IMR-90 (cell line): Measurements from ENCODE around the gene FGF12. TPM values are rescaled to one million over a fixed set of nuclear protein-coding genes. Genes with fewer than 3 reads are reported as not detected.

Source experiments
- ATAC-seq: fragments of 200-7000 bp; cut with Tn5 transposase; 2 replicates; pipeline ENCODE4 v1.9.1; 2020; ENCODE audit warnings: low read depth, mild to moderate bottlenecking, moderate library complexity
- BruUV-seq: library from RNA; stranded (reverse); fragments of 400-500 nt; replicated peaks from 2 replicates; lab custom pipeline; 2021; lab: Mats Ljungman, UMichigan
- CTCF ChIA-PET: fragments of 300-600 bp; formaldehyde crosslinking; extraction: SDS; loops from one replicate; lab custom pipeline; 2021; ENCODE audit warnings: antibody characterized with exemption; lab: Yijun Ruan, JAX
- POLR2A ChIA-PET: fragments of 300-600 bp; sonication (Branson Sonifier 250); formaldehyde crosslinking; loops from one replicate; lab custom pipeline; 2022; ENCODE audit warnings: antibody characterized with exemption; ENCODE audit not compliant: unreplicated experiment; lab: Charles Lee
- DNase-seq: peaks from one replicate; pipeline ENCODE4 v3.0.0; 2013
- H2AFZ ChIP-seq: replicated peaks from 2 replicates; pipeline ENCODE3; 2013; ENCODE audit warnings: low read length, mild to moderate bottlenecking; ENCODE audit not compliant: poor library complexity
- H2AK5ac ChIP-seq: 2 replicates; pipeline ENCODE4 v1.6.1; 2013; ENCODE audit warnings: low read depth, low read length, inconsistent platforms
- H2AK9ac ChIP-seq: replicated peaks from 2 replicates; pipeline ENCODE3; 2013; ENCODE audit warnings: mild to moderate bottlenecking, low read depth, low read length, moderate library complexity; ENCODE audit not compliant: poor library complexity
- H2BK120ac ChIP-seq: 2 replicates; pipeline ENCODE4 v1.6.1; 2013; ENCODE audit warnings: low read depth, low read length, inconsistent platforms
- H2BK15ac ChIP-seq: 3 replicates; pipeline ENCODE4 v1.6.1; 2013; ENCODE audit warnings: low read depth, low read length, inconsistent platforms
- H2BK20ac ChIP-seq: 2 replicates; pipeline ENCODE4 v1.6.1; 2013; ENCODE audit warnings: low read depth, mild to moderate bottlenecking, inconsistent platforms, low read length, moderate library complexity
- H2BK5ac ChIP-seq: 2 replicates; pipeline ENCODE4 v1.6.1; 2013; ENCODE audit warnings: mild to moderate bottlenecking, low read depth, low read length, inconsistent platforms; ENCODE audit not compliant: poor library complexity, severe bottlenecking
- H3K14ac ChIP-seq: replicated peaks from 2 replicates; pipeline ENCODE4 v1.6.1; 2013; ENCODE audit warnings: low read depth, low read length, inconsistent platforms
- H3K18ac ChIP-seq: 2 replicates; pipeline ENCODE4 v1.6.1; 2013; ENCODE audit warnings: low read depth, low read length, control low read depth
- H3K23ac ChIP-seq: 2 replicates; pipeline ENCODE4 v1.6.1; 2013; ENCODE audit warnings: low read depth, low read length, inconsistent platforms
- H3K27ac ChIP-seq: 2 replicates; pipeline ENCODE4 v1.5.1; 2013; ENCODE audit warnings: mild to moderate bottlenecking, control low read depth, low read length; ENCODE audit not compliant: insufficient read depth
- H3K27me3 ChIP-seq: 2 replicates; pipeline ENCODE4 v1.6.1; 2013; ENCODE audit warnings: low read length; ENCODE audit not compliant: control insufficient read depth, insufficient read depth
- H3K36me3 ChIP-seq: 2 replicates; pipeline ENCODE4 v1.6.1; 2013; ENCODE audit warnings: low read length, mixed read lengths; ENCODE audit not compliant: control insufficient read depth, insufficient read depth
- H3K4ac ChIP-seq: 2 replicates; pipeline ENCODE4 v1.6.1; 2013; ENCODE audit warnings: low read depth, low read length, inconsistent platforms
- H3K4me1 ChIP-seq: 2 replicates; pipeline ENCODE4 v1.6.1; 2013; ENCODE audit warnings: low read length, mixed read lengths; ENCODE audit not compliant: control insufficient read depth, insufficient read depth
- H3K4me2 ChIP-seq: 2 replicates; pipeline ENCODE4 v1.6.1; 2013; ENCODE audit warnings: low read depth, mild to moderate bottlenecking, control low read depth, low read length, moderate library complexity
- H3K4me3 ChIP-seq: 2 replicates; pipeline ENCODE4 v1.5.1; 2013; ENCODE audit warnings: low read depth, mild to moderate bottlenecking, control low read depth, low read length, moderate library complexity; ENCODE audit not compliant: insufficient read depth
- H3K56ac ChIP-seq: 2 replicates; pipeline ENCODE4 v1.6.1; 2013; ENCODE audit warnings: low read length, inconsistent platforms; ENCODE audit not compliant: insufficient read depth; ENCODE audit errors: extremely low read depth
- H3K79me1 ChIP-seq, 2 experiments: 2 replicates each; pipeline ENCODE4 v1.6.1; 2013; ENCODE audit warnings: low read length in 2 of 2, inconsistent platforms in 1 of 2, low read depth in 1 of 2
- H3K9ac ChIP-seq: 2 replicates; pipeline ENCODE4 v1.6.1; 2013; ENCODE audit warnings: low read depth, low read length, control low read depth
- H3K9me1 ChIP-seq: 2 replicates; pipeline ENCODE4 v1.6.1; 2013; ENCODE audit warnings: low read length, inconsistent platforms; ENCODE audit not compliant: insufficient read depth
- H3K9me3 ChIP-seq: 2 replicates; pipeline ENCODE4 v1.6.1; 2013; ENCODE audit warnings: low read length; ENCODE audit not compliant: control insufficient read depth, insufficient read depth
- H4K20me1 ChIP-seq: 2 replicates; pipeline ENCODE4 v1.6.1; 2013; ENCODE audit warnings: low read length, inconsistent platforms; ENCODE audit not compliant: insufficient read depth
- H4K5ac ChIP-seq: 2 replicates; pipeline ENCODE4 v1.6.1; 2013; ENCODE audit warnings: mild to moderate bottlenecking, low read depth, low read length, control low read depth
- H4K8ac ChIP-seq, 2 experiments: 2 replicates each; pipeline ENCODE4 v1.6.1; 2013; ENCODE audit warnings: low read depth in 2 of 2, low read length in 2 of 2, control low read depth in 1 of 2, inconsistent platforms in 1 of 2
- H4K91ac ChIP-seq: 2 replicates; pipeline ENCODE4 v1.6.1; 2013; ENCODE audit warnings: low read depth, low read length, inconsistent platforms; ENCODE audit not compliant: insufficient read depth
- BHLHE40 ChIP-seq: fragments of 150-350 bp; IDR thresholded peaks from 2 replicates; pipeline ENCODE4 v1.6.1; 2016; ENCODE audit warnings: mild to moderate bottlenecking, low read depth, low read length
- CEBPB ChIP-seq: IDR thresholded peaks from 2 replicates; pipeline ENCODE4 v1.6.1; 2012; ENCODE audit warnings: low read depth, low read length, improper control_type of control experiment
- CHD1 ChIP-seq: IDR thresholded peaks from 2 replicates; pipeline ENCODE4 v1.6.1; 2012; ENCODE audit warnings: low read depth, low read length, improper control_type of control experiment
- CTCF ChIP-seq: conservative IDR thresholded peaks from 2 replicates; pipeline ENCODE4 v1.5.1; 2012; ENCODE audit warnings: mild to moderate bottlenecking, low read depth, low read length, improper control_type of control experiment
- ELK1 ChIP-seq: fragments of 150-350 bp; IDR thresholded peaks from 2 replicates; pipeline ENCODE4 v1.6.1; 2016; ENCODE audit warnings: low read depth, mild to moderate bottlenecking, low read length, moderate library complexity, borderline replicate concordance
- FOS ChIP-seq: fragments of 150-350 bp; IDR thresholded peaks from 2 replicates; pipeline ENCODE4 v1.6.1; 2016; ENCODE audit warnings: low read depth, low read length
- MAFK ChIP-seq: IDR thresholded peaks from 2 replicates; pipeline ENCODE4 v1.6.1; 2012; ENCODE audit warnings: low read depth, low read length, improper control_type of control experiment
- MAZ ChIP-seq: IDR thresholded peaks from 2 replicates; pipeline ENCODE4 v1.6.1; 2012; ENCODE audit warnings: low read depth, mild to moderate bottlenecking, low read length, improper control_type of control experiment, moderate library complexity, borderline replicate concordance
- MXI1 ChIP-seq: IDR thresholded peaks from 2 replicates; pipeline ENCODE4 v1.6.1; 2012; ENCODE audit warnings: low read depth, mild to moderate bottlenecking, low read length, moderate library complexity, borderline replicate concordance
- NFE2L2 ChIP-seq: fragments of 150-350 bp; IDR thresholded peaks from 2 replicates; pipeline ENCODE4 v1.6.1; 2016; ENCODE audit warnings: low read depth, mild to moderate bottlenecking, low read length
- POLR2A ChIP-seq: IDR thresholded peaks from 2 replicates; pipeline ENCODE4 v1.6.1; 2012; ENCODE audit warnings: mild to moderate bottlenecking, low read depth, low read length
- RAD21 ChIP-seq: IDR thresholded peaks from 2 replicates; pipeline ENCODE4 v1.6.1; 2012; ENCODE audit warnings: low read length, improper control_type of control experiment
- RCOR1 ChIP-seq: IDR thresholded peaks from 2 replicates; pipeline ENCODE4 v1.6.1; 2012; ENCODE audit warnings: mild to moderate bottlenecking, low read length, improper control_type of control experiment; ENCODE audit not compliant: insufficient replicate concordance
- RFX5 ChIP-seq: IDR thresholded peaks from 2 replicates; pipeline ENCODE4 v1.8.0; 2012; ENCODE audit warnings: low read depth, mild to moderate bottlenecking, low read length, moderate library complexity
- SMC3 ChIP-seq: fragments of 150-350 bp; IDR thresholded peaks from 2 replicates; pipeline ENCODE4 v1.6.1; 2016; ENCODE audit warnings: low read depth, mild to moderate bottlenecking, antibody characterized with exemption, low read length, moderate library complexity
- WGBS, 2 experiments: methylation state at CpG; one replicate each; pipeline versions ENCODE4 v1.1.5 to v1.1.7; 2013; ENCODE audit warnings: missing lambda C conversion rate in 2 of 2; ENCODE audit not compliant: insufficient read length in 1 of 2; ENCODE audit errors: extremely low coverage in 2 of 2; 5-methylcytosine and 5-hydroxymethylcytosine counted together
- dilution Hi-C: fragments of 300-500 bp; cut with HindIII; formaldehyde crosslinking; loops from one replicate; pipeline ENCODE4 v1.14.3; 2018; ENCODE audit warnings: low sequenced_read_pairs; ENCODE audit not compliant: unreplicated experiment
- in situ Hi-C: fragments of 300-500 bp; cut with MboI; formaldehyde crosslinking; loops from 3 replicates; pipeline ENCODE4 v1.14.3; 2019; ENCODE audit warnings: low sequenced_read_pairs, inconsistent platforms, mixed read lengths
- intact Hi-C: fragments of 100-400 bp; cut with micrococcal nuclease; formaldehyde crosslinking; loops from 2 replicates; pipeline ENCODE4 v1.10.0; 2022
- polyA plus RNA-seq, 3 experiments: library from polyadenylated mRNA; depleted of rRNA; stranded (reverse); fragments of >200 nt; gene quantifications; 2 replicates each; pipeline ENCODE4 v1.2.3, GENCODE V29; 2012; ENCODE audit warnings: low replicate concordance in 1 of 3
- total RNA-seq: library from RNA; depleted of rRNA; stranded (reverse); fragments of >200 nt; gene quantifications from 2 replicates; pipeline ENCODE4 v1.2.3, GENCODE V29; 2012
- TF ChIP-seq, protein P1 (sequence below): fragments of 150-350 bp; IDR thresholded peaks from 2 replicates; pipeline ENCODE4 v1.6.1; 2017; ENCODE audit warnings: mild to moderate bottlenecking, antibody characterized with exemption, low read length, low read depth

The FGF12 gene
- total and polyA plus RNA-seq, 2 of the 4 experiments (the other 2 are of a cell fraction), result not detected

DNA sequence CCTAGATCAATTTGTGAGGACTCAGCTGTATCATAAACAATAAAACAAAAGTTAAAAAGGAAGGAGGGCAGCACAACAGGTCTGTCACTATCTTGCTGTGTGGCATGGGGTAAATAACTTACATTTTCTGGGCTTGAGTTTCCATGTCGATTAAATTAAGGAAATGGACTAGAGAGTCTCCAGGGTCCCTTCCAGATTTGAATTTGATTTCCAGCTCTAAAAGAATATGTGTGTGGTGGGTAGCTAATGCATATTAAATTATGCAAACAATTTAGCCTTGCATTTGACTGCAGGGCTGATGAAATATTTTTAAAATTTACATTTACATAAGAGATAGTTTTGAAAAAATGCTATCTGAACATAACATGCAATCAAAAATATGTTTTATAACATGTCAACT, 447.7 kb downstream of the FGF12 start:
- H3K9me1 ChIP-seq, result no peaks in the 10 kb centered on the region
- no peaks in the 10 kb centered on the region for H3K36me3 ChIP-seq
- H4K20me1 ChIP-seq, result no peaks in the 10 kb centered on the region
- H2BK15ac ChIP-seq, result no peak overlapping the region
- H3K4ac ChIP-seq, result no peak overlapping the region
- TF ChIP-seq POLR2A (no peak), RFX5 (no peak), RCOR1 (no peak), SMC3 (no peak), RAD21 (no peak), ELK1 (no peak), NFE2L2 (no peak), MAFK (no peak), MXI1 (no peak), BHLHE40 (no peak), CTCF (no peak), CHD1 (no peak), FOS (no peak), MAZ (no peak), CEBPB (no peak)
- TF ChIP-seq, protein P1, sequence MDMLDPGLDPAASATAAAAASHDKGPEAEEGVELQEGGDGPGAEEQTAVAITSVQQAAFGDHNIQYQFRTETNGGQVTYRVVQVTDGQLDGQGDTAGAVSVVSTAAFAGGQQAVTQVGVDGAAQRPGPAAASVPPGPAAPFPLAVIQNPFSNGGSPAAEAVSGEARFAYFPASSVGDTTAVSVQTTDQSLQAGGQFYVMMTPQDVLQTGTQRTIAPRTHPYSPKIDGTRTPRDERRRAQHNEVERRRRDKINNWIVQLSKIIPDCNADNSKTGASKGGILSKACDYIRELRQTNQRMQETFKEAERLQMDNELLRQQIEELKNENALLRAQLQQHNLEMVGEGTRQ, result no peak
- no peak overlapping the region for H2BK120ac ChIP-seq
- H4K8ac ChIP-seq, result no peak overlapping the region
- no peak overlapping the region for H4K91ac ChIP-seq
- in situ Hi-C loops, result no loop called here
- H3K4me1 ChIP-seq, result no peaks in the 10 kb centered on the region
- no peaks in the 10 kb centered on the region; the same call in 1 of the 2 replicates for H3K9me3 ChIP-seq
- no CpG with 5 or more reads among the region's 1 CpG for WGBS, 2 experiments
- ChIA-PET CTCF (no interaction called here), POLR2A (no interaction called here)
- dilution Hi-C loops, result no loop called here
- H2AFZ ChIP-seq, result no peak overlapping the region
- no peak overlapping the region for H3K14ac ChIP-seq
- intact Hi-C loops, result no loop called here
- no peak for ATAC-seq
- no peak overlapping the region for H2BK20ac ChIP-seq
- no peak overlapping the region for H2BK5ac ChIP-seq
- H3K23ac ChIP-seq, result no peak overlapping the region
- DNase-seq, result no peak
- no peak overlapping the region for H2AK5ac ChIP-seq
- no peak overlapping the region for H3K4me3 ChIP-seq
- H2AK9ac ChIP-seq, result no peak overlapping the region
- no peak overlapping the region for H3K4me2 ChIP-seq
- no peak overlapping the region for H4K5ac ChIP-seq
- no peaks in the 10 kb centered on the region for H3K27me3 ChIP-seq
- no peak overlapping the region for H3K18ac ChIP-seq
- BruUV-seq, result no TSS peak
- H3K9ac ChIP-seq, result no peak overlapping the region
- H3K56ac ChIP-seq, result no peak overlapping the region
- H3K27ac ChIP-seq, result no peak overlapping the region
- H3K79me1 ChIP-seq, result no peaks in the 10 kb centered on the region
